IPS-20b (cell line): ENCODE data around the gene TNFAIP8L1.

Source experiments
- H3K27ac ChIP-seq: one replicate; pipeline ENCODE4 v1.5.1; 2013; ENCODE audit warnings: low read length
- H3K27me3 ChIP-seq: 2 replicates; pipeline ENCODE4 v1.6.1; 2013; ENCODE audit warnings: mild to moderate bottlenecking, low read length, inconsistent platforms; ENCODE audit not compliant: insufficient read depth
- H3K36me3 ChIP-seq: 2 replicates; pipeline ENCODE4 v1.6.1; 2013; ENCODE audit warnings: low read depth, mild to moderate bottlenecking, inconsistent platforms, low read length, moderate library complexity; ENCODE audit not compliant: insufficient read depth
- H3K4me1 ChIP-seq: 2 replicates; pipeline ENCODE4 v1.6.1; 2013; ENCODE audit warnings: mild to moderate bottlenecking, control low read depth, inconsistent platforms, low read length, moderate library complexity; ENCODE audit not compliant: insufficient read depth
- H3K4me3 ChIP-seq: 2 replicates; pipeline ENCODE4 v1.5.1; 2013; ENCODE audit warnings: mild to moderate bottlenecking, low read length, inconsistent platforms
- H3K9ac ChIP-seq: 2 replicates; pipeline ENCODE4 v1.6.1; 2013; ENCODE audit warnings: low read depth, mild to moderate bottlenecking, inconsistent platforms, low read length, moderate library complexity
- H3K9me3 ChIP-seq: 2 replicates; pipeline ENCODE4 v1.6.1; 2013; ENCODE audit warnings: mild to moderate bottlenecking, low read depth, low read length, inconsistent platforms; ENCODE audit not compliant: insufficient read depth

Gene TNFAIP8L1

GRCh38 chr19:4654437-4655361 is 15.4 kb downstream of the TNFAIP8L1 start:
- Histone ChIP-seq H3K9me3 (no peaks in the 10 kb centered on the region), H3K36me3 (peaks cover 20% of the 10 kb centered on the region), H3K4me1 (no peaks in the 10 kb centered on the region), H3K27me3 (no peaks in the 10 kb centered on the region), H3K27ac (no peak overlapping the region), H3K9ac (no peak overlapping the region), H3K4me3 (no peak overlapping the region)

- H3K36me3 ChIP-seq: peaks cover 27% of the 10 kb centered on the region
- H3K27me3 ChIP-seq: no peaks in the 10 kb centered on the region
- H3K27ac ChIP-seq: no peak overlapping the region
- H3K9me3 ChIP-seq: no peaks in the 10 kb centered on the region
- H3K9ac ChIP-seq: no peak overlapping the region
- H3K4me3 ChIP-seq: no peak overlapping the region
- no peaks in the 10 kb centered on the region for H3K4me1 ChIP-seq
Measured at GRCh38 chr19:4656102-4656501, 16.8 kb downstream of the TNFAIP8L1 start.

- H3K27me3 ChIP-seq: no peaks in the 10 kb centered on the region
- H3K27ac ChIP-seq: no peak overlapping the region
- H3K36me3 ChIP-seq: peaks cover 27% of the 10 kb centered on the region
- H3K4me3 ChIP-seq: no peak overlapping the region
- no peaks in the 10 kb centered on the region for H3K4me1 ChIP-seq
- no peak overlapping the region for H3K9ac ChIP-seq
- H3K9me3 ChIP-seq: no peaks in the 10 kb centered on the region
Measured at GRCh38 chr19:4657262-4657661, 17.9 kb downstream of the TNFAIP8L1 start.

GRCh38 chr19:4657835-4658234 is 18.5 kb downstream of the TNFAIP8L1 start:
- Histone ChIP-seq H3K9ac (no peak overlapping the region), H3K27me3 (no peaks in the 10 kb centered on the region), H3K4me3 (no peak overlapping the region)

GRCh38 chr19:4660181-4660791 is 21.0 kb downstream of the TNFAIP8L1 start:
- Histone ChIP-seq H3K27me3 (no peaks in the 10 kb centered on the region), H3K4me1 (no peaks in the 10 kb centered on the region), H3K36me3 (peaks cover 33% of the 10 kb centered on the region), H3K9me3 (no peaks in the 10 kb centered on the region), H3K27ac (no peak overlapping the region), H3K4me3 (no peak overlapping the region), H3K9ac (no peak overlapping the region)

More at GRCh38 chr19:4657835-4658234, 18.5 kb downstream of the TNFAIP8L1 start:
- Histone ChIP-seq H3K36me3 (peaks cover 27% of the 10 kb centered on the region), H3K9me3 (no peaks in the 10 kb centered on the region), H3K4me1 (no peaks in the 10 kb centered on the region), H3K27ac (no peak overlapping the region)

- Histone ChIP-seq H3K4me1 (no peaks in the 10 kb centered on the region), H3K27me3 (no peaks in the 10 kb centered on the region), H3K9me3 (no peaks in the 10 kb centered on the region), H3K27ac (no peak overlapping the region), H3K9ac (no peak overlapping the region), H3K4me3 (no peak overlapping the region), H3K36me3 (peaks cover 33% of the 10 kb centered on the region)
Measured at GRCh38 chr19:4660993-4661392, 21.7 kb downstream of the TNFAIP8L1 start.

- Histone ChIP-seq H3K27ac (no peak overlapping the region), H3K4me3 (no peak overlapping the region), H3K27me3 (no peaks in the 10 kb centered on the region), H3K9ac (no peak overlapping the region), H3K36me3 (peaks cover 37% of the 10 kb centered on the region), H3K4me1 (no peaks in the 10 kb centered on the region), H3K9me3 (no peaks in the 10 kb centered on the region)
Measured at GRCh38 chr19:4662020-4662695, 22.8 kb downstream of the TNFAIP8L1 start.

- H3K27me3 ChIP-seq: no peaks in the 10 kb centered on the region
- no peaks in the 10 kb centered on the region for H3K4me1 ChIP-seq
- H3K27ac ChIP-seq: no peak overlapping the region
- no peaks in the 10 kb centered on the region for H3K9me3 ChIP-seq
- H3K4me3 ChIP-seq: no peak overlapping the region
- no peak overlapping the region for H3K9ac ChIP-seq
- peaks cover 37% of the 10 kb centered on the region for H3K36me3 ChIP-seq
Measured at GRCh38 chr19:4662812-4663211, 23.5 kb downstream of the TNFAIP8L1 start.

GRCh38 chr19:4664642-4665041 is 25.3 kb downstream of the TNFAIP8L1 start:
- no peaks in the 10 kb centered on the region for H3K9me3 ChIP-seq

GRCh38 chr19:4669723-4670480 is 30.6 kb downstream of the TNFAIP8L1 start, which contains the start of gene MYDGF:
Gene MYDGF (minus strand): TSS chr19:4670342. CDS start chr19:4670334, 8 bp downstream.
- H3K36me3 ChIP-seq: peaks cover 21% of the 10 kb centered on the region
- peak within 1 kb of the TSS; percentile 67 for H3K9ac ChIP-seq
- no peaks in the 10 kb centered on the region for H3K27me3 ChIP-seq
- no peaks in the 10 kb centered on the region for H3K9me3 ChIP-seq
- no peak within 1 kb of the TSS for H3K27ac ChIP-seq
- peak within 1 kb of the TSS; percentile 82 for H3K4me3 ChIP-seq
- no peaks in the 10 kb centered on the region for H3K4me1 ChIP-seq

More at GRCh38 chr19:4664642-4665041, 25.3 kb downstream of the TNFAIP8L1 start:
- no peak overlapping the region for H3K9ac ChIP-seq
- peaks cover 34% of the 10 kb centered on the region for H3K36me3 ChIP-seq
- no peak overlapping the region for H3K4me3 ChIP-seq
- H3K27me3 ChIP-seq: no peaks in the 10 kb centered on the region
- H3K27ac ChIP-seq: no peak overlapping the region
- H3K4me1 ChIP-seq: no peaks in the 10 kb centered on the region

- Histone ChIP-seq H3K27me3 (no peaks in the 10 kb centered on the region), H3K27ac (no peak overlapping the region)
Measured at GRCh38 chr19:4671185-4671851, 32.0 kb downstream of the TNFAIP8L1 start.

More at GRCh38 chr19:4671185-4671851, 32.0 kb downstream of the TNFAIP8L1 start:
- Histone ChIP-seq H3K9me3 (no peaks in the 10 kb centered on the region), H3K4me3 (no peak overlapping the region), H3K9ac (no peak overlapping the region), H3K36me3 (peaks cover 18% of the 10 kb centered on the region), H3K4me1 (no peaks in the 10 kb centered on the region)
